Brain microvascular endothelial cell (primary cell): ENCODE data around the gene ATP6V0B.

Source experiments
- DNase-seq: peaks from one replicate; pipeline ENCODE4 v3.0.0-alpha.2; 2020
- H3K27ac ChIP-seq: fragments of 250-450 bp; sonication (Bioruptor Pico); 2 replicates; pipeline ENCODE4 v1.5.1; 2020; ENCODE audit warnings: mild to moderate bottlenecking, moderate library complexity
- H3K27me3 ChIP-seq: fragments of 250-450 bp; sonication (Bioruptor Pico); replicated peaks from 2 replicates; pipeline ENCODE4 v1.5.1; 2020; ENCODE audit warnings: mild to moderate bottlenecking
- H3K36me3 ChIP-seq: fragments of 250-450 bp; sonication (Bioruptor Pico); replicated peaks from 2 replicates; pipeline ENCODE4 v1.5.1; 2020; ENCODE audit warnings: mild to moderate bottlenecking
- H3K4me3 ChIP-seq: 2 replicates; pipeline ENCODE4 v1.5.1; 2011; ENCODE audit warnings: low read depth, mild to moderate bottlenecking, control low read depth, low read length, moderate library complexity
- CTCF ChIP-seq: IDR thresholded peaks from 2 replicates; pipeline ENCODE4 v1.5.1; 2011; ENCODE audit warnings: low read depth, mild to moderate bottlenecking, moderate library complexity, low read length, control low read depth, inconsistent platforms; ENCODE audit errors: missing control alignments
- in situ Hi-C: cut with HindIII; loops from 2 replicates; pipeline ENCODE4 v1.10.0; 2017; ENCODE audit warnings: low sequenced_read_pairs, low pct_ligation_motif_present

Gene ATP6V0B

GRCh38 chr1:43962324-43962723, 12.4 kb upstream of the ATP6V0B start:
- TF ChIP-seq CTCF = no peak
- no peak overlapping the region for H3K4me3 ChIP-seq
- DNase-seq = no peak
- H3K27ac ChIP-seq = no peak overlapping the region
- in situ Hi-C loops = no loop called here
- peaks cover 21% of the 10 kb centered on the region for H3K36me3 ChIP-seq
- no peaks in the 10 kb centered on the region for H3K27me3 ChIP-seq

GRCh38 chr1:43963006-43963405, 11.8 kb upstream of the ATP6V0B start:
- peaks cover 16% of the 10 kb centered on the region for H3K36me3 ChIP-seq
- TF ChIP-seq CTCF = no peak

GRCh38 chr1:43963890-43964289, 10.9 kb upstream of the ATP6V0B start:
- no peak for DNase-seq
- no peak for TF ChIP-seq CTCF
- H3K27ac ChIP-seq = no peak overlapping the region
- peaks cover 11% of the 10 kb centered on the region for H3K36me3 ChIP-seq
- in situ Hi-C loops = no loop called here
- H3K27me3 ChIP-seq = no peaks in the 10 kb centered on the region
- H3K4me3 ChIP-seq = no peak overlapping the region

More at GRCh38 chr1:43963006-43963405, 11.8 kb upstream of the ATP6V0B start:
- Histone ChIP-seq H3K27me3 (no peaks in the 10 kb centered on the region), H3K27ac (no peak overlapping the region), H3K4me3 (no peak overlapping the region)
- DNase-seq = no peak
- in situ Hi-C loops = no loop called here

- no peak for DNase-seq
- H3K27ac ChIP-seq = no peak overlapping the region
- in situ Hi-C loops = no loop called here
- no peak for TF ChIP-seq CTCF
- no peak overlapping the region for H3K4me3 ChIP-seq
- H3K36me3 ChIP-seq = peaks cover 9% of the 10 kb centered on the region
- H3K27me3 ChIP-seq = no peaks in the 10 kb centered on the region
These were observed 9.4 kb upstream of the ATP6V0B start for GRCh38 chr1:43965316-43965715.

GRCh38 chr1:43968348-43968948, 6.3 kb upstream of the ATP6V0B start:
- TF ChIP-seq CTCF = no peak
- in situ Hi-C loops = no loop called here
- Histone ChIP-seq H3K27ac (no peak overlapping the region), H3K36me3 (peaks cover 2% of the 10 kb centered on the region), H3K27me3 (no peaks in the 10 kb centered on the region), H3K4me3 (no peak overlapping the region)
- DNase-seq = no peak

GRCh38 chr1:43969416-43969745, 5.4 kb upstream of the ATP6V0B start:
- no peak for DNase-seq
- TF ChIP-seq CTCF = no peak
- Histone ChIP-seq H3K27me3 (no peaks in the 10 kb centered on the region), H3K27ac (no peak overlapping the region), H3K4me3 (peak overlapping the region; percentile 39), H3K36me3 (peaks cover 2% of the 10 kb centered on the region)
- in situ Hi-C loops = no loop called here
